IPS-15b (cell line): ENCODE data around the gene RGS7.
"Not testable (repeated sequence)": the region's sequence is repeated elsewhere in the genome, so short reads cannot be mapped to it uniquely, and the experiment has no call there.

Experiments used
- H3K27me3 ChIP-seq: one replicate; pipeline ENCODE4 v1.6.1; 2013; ENCODE audit warnings: low read length; ENCODE audit not compliant: control insufficient read depth, insufficient read depth
- H3K36me3 ChIP-seq: one replicate; pipeline ENCODE4 v1.6.1; 2013; ENCODE audit warnings: low read length; ENCODE audit not compliant: control insufficient read depth, insufficient read depth
- H3K4me1 ChIP-seq: one replicate; pipeline ENCODE4 v1.6.1; 2013; ENCODE audit warnings: mild to moderate bottlenecking, low read length; ENCODE audit not compliant: control insufficient read depth, insufficient read depth
- H3K4me3 ChIP-seq: one replicate; pipeline ENCODE4 v1.5.1; 2013; ENCODE audit warnings: low read depth, low read length
- H3K9ac ChIP-seq: one replicate; pipeline ENCODE4 v1.6.1; 2013; ENCODE audit warnings: low read depth, mild to moderate bottlenecking, low read length
- H3K9me3 ChIP-seq: one replicate; pipeline ENCODE4 v1.6.1; 2013; ENCODE audit warnings: mild to moderate bottlenecking, low read length; ENCODE audit not compliant: control insufficient read depth, insufficient read depth

The RGS7 gene

DNA sequence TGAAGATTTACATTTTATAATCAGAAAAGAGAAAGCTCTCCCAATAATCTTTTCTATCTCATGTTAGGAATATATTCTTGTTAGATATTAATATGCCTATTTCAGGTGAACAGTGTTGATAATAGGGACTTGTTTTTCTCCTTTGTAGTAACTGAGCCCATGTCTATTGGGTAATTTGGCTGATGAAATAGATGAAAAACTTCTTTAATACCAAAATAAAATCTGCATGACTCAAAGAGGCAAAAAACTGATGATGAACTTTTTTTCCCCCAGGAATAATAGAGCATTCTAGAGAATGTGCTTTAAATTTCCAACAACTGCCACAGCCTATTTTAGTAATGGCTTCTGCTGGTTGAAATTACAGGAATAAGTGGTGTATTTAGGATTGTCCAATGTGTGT lies 566.1 kb downstream of the RGS7 start:
- no peaks in the 10 kb centered on the region for H3K36me3 ChIP-seq
- no peak overlapping the region for H3K9ac ChIP-seq
- H3K27me3 ChIP-seq, result no peaks in the 10 kb centered on the region
- no peaks in the 10 kb centered on the region for H3K4me1 ChIP-seq
- no peaks in the 10 kb centered on the region for H3K9me3 ChIP-seq
- H3K4me3 ChIP-seq, result no peak overlapping the region

DNA sequence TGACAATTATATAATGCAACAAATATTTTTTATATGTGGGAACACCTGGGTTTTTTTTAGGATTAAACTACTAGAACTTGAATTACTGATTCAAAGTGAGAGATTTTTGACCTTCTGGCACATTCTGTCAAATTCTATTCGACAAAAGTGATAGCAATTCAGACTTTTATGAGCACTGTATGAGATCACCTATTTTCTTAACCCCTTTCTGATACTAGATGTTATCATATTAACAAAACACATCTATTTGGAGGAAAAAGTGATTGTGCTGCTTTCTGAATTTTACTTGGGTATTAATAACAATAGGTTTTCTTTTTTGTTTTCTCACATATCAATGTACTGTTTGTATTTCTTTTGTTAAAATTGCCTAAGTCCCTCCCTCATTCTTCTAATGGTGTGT lies 570.1 kb downstream of the RGS7 start:
- no peaks in the 10 kb centered on the region for H3K36me3 ChIP-seq
- H3K27me3 ChIP-seq, result no peaks in the 10 kb centered on the region
- no peak overlapping the region for H3K9ac ChIP-seq
- no peaks in the 10 kb centered on the region for H3K9me3 ChIP-seq
- H3K4me3 ChIP-seq, result no peak overlapping the region
- H3K4me1 ChIP-seq, result no peaks in the 10 kb centered on the region

DNA sequence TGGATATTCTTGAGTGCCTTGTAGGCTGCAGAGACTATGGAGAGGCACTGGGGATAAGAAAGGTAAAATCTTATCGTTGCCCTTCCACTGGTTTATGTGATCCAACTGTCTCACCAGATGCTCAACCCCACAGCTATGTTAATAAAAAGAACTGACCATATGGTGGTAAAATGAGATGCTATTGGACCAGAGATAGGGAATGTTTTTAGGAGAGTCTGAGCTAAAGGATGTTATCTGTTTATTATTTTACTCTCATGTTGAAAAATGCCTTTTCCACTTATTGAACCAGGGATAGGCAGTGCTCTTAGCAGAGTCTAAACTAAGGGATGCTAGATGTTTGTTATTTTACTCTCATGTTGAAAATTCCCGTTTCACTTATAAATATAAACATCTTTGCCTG lies 572.2 kb downstream of the RGS7 start:
- no peaks in the 10 kb centered on the region for H3K9me3 ChIP-seq
- H3K27me3 ChIP-seq, result no peaks in the 10 kb centered on the region
- H3K36me3 ChIP-seq, result no peaks in the 10 kb centered on the region
- no peaks in the 10 kb centered on the region for H3K4me1 ChIP-seq
- no peak overlapping the region for H3K4me3 ChIP-seq
- H3K9ac ChIP-seq, result no peak overlapping the region

DNA sequence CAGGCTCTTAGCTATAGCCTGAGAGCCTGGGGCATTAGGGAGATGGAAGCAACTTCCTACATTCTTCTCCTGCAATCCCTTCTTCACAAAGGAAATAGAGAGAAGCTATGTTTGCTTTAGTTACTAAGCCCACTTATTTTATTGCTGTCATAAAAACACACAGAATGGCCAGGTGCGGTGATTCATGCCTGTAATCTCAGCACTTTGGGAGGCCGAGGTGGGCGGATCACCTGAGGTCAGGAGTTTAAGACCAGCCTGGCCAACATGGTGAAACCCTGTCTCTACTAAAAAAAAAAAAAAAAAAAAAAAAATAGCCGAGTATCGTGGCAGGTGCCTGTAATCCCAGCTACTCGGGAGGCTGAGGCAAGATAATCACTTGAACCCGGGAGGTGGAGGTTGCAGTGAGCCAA lies 573.3 kb downstream of the RGS7 start:
- not testable (repeated sequence) for H3K4me1 ChIP-seq, H3K4me3 ChIP-seq, H3K27me3 ChIP-seq, H3K36me3 ChIP-seq, H3K9me3 ChIP-seq, H3K9ac ChIP-seq

DNA sequence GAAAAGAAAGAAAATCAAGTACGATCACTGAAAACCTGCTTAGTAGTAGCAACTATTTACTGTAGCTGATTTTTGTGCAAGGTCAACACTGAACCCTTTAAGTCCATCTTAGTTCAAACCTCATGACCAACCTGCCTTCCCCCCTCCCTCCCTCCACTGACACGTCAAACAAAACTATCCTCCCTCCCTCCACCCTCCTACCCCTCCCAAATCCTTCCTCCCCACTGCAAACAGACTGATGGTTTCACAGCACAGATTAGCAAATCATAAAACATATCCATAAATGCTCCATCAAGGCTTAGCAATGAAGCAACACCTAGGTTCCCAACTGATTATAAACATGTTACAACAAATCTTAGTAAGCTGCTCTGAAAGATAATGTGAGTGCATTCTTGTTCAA lies 580.8 kb downstream of the RGS7 start:
- no peaks in the 10 kb centered on the region for H3K36me3 ChIP-seq

DNA sequence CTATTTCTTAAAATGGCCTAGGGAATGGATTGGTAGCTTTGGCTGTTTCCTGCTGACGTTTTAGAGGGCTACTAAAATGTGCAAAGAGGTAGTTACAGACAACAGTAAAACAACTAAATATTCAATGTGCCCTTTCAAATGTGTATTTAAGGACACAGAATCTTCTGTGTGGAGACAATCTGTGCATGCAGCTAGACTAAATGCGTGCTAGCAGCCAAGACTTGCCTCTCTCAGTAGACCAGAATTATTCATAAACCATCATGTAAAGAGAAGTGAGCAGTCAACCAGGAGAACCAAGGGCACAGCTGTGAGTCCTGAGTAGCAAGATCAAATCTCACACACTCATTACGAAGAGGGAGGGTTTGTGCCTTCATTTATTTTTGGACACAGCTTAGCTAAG lies 584.9 kb downstream of the RGS7 start:
- H3K36me3 ChIP-seq, result no peaks in the 10 kb centered on the region

More for the DNA sequence above, 580.8 kb downstream of the RGS7 start:
- Histone ChIP-seq H3K4me1 (no peaks in the 10 kb centered on the region), H3K9me3 (no peaks in the 10 kb centered on the region), H3K9ac (no peak overlapping the region), H3K27me3 (no peaks in the 10 kb centered on the region), H3K4me3 (no peak overlapping the region)

DNA sequence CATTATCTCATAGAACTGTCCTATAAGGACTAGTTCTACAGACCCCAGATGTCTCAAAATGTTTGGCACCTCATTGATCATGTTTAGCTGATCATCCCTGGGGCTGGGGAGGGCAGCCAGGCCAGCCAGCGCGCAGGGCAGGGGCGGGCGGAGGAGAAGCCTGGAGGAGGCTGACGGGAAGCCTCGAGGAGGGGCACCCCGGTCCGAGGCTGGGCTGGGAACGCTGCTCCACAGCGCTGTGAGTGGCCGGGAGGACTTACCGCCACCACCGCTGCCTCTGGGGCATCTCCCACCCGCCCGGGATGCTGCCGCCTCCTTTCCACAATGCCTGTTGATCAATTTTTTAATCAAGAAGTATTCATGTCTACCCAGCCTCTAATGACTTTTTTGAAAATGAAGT lies 585.6 kb downstream of the RGS7 start:
- H3K36me3 ChIP-seq, result no peaks in the 10 kb centered on the region
- no peak overlapping the region for H3K9ac ChIP-seq
- H3K4me1 ChIP-seq, result no peaks in the 10 kb centered on the region
- H3K4me3 ChIP-seq, result no peak overlapping the region
- no peaks in the 10 kb centered on the region for H3K27me3 ChIP-seq
- no peaks in the 10 kb centered on the region for H3K9me3 ChIP-seq

More for the DNA sequence above, 584.9 kb downstream of the RGS7 start:
- Histone ChIP-seq H3K4me1 (no peaks in the 10 kb centered on the region), H3K9me3 (no peaks in the 10 kb centered on the region), H3K4me3 (no peak overlapping the region), H3K27me3 (no peaks in the 10 kb centered on the region), H3K9ac (no peak overlapping the region)

DNA sequence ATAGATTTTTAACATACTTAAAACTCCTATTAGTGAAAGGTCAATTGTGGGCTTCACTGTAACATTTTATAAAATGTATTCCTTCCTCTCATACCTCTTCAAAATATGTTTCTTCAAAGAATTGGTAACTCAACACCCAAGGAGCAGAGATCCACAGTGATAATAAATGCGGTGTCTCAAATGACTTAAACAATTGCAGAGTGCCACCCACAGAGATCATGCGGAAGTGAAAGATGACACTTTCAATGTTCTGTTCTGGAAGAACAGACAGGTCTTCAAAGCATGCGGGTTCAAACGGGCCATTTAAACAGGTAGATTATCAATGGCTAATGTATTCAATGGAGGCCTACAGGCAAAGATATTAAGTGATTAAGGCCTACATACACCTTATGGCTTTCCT lies 588.0 kb downstream of the RGS7 start:
- Histone ChIP-seq H3K4me1 (no peaks in the 10 kb centered on the region), H3K4me3 (no peak overlapping the region), H3K9ac (no peak overlapping the region), H3K36me3 (no peaks in the 10 kb centered on the region), H3K9me3 (no peaks in the 10 kb centered on the region), H3K27me3 (no peaks in the 10 kb centered on the region)

DNA sequence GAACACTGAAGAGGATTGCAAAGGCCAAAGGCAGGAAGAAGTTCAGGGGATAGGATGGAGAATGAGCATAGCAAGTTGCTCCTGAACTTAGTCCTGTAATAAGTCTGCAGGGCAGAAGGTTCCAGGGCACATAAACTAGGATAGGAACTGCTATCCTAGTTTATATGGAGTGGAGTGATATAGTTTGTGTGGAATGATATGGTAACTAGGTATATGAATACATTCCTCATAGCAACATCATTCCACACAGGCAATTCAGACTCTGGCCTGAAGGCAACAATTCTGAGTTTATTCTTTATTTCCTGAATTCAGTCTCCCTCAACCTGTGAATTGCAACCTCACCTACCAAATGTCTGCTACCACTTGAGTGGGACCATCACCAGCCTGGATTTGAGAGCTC lies 590.2 kb downstream of the RGS7 start:
- no peaks in the 10 kb centered on the region for H3K9me3 ChIP-seq
- H3K36me3 ChIP-seq, result no peaks in the 10 kb centered on the region
- no peak overlapping the region for H3K9ac ChIP-seq
- no peak overlapping the region for H3K4me3 ChIP-seq
- H3K4me1 ChIP-seq, result no peaks in the 10 kb centered on the region
- no peaks in the 10 kb centered on the region for H3K27me3 ChIP-seq

DNA sequence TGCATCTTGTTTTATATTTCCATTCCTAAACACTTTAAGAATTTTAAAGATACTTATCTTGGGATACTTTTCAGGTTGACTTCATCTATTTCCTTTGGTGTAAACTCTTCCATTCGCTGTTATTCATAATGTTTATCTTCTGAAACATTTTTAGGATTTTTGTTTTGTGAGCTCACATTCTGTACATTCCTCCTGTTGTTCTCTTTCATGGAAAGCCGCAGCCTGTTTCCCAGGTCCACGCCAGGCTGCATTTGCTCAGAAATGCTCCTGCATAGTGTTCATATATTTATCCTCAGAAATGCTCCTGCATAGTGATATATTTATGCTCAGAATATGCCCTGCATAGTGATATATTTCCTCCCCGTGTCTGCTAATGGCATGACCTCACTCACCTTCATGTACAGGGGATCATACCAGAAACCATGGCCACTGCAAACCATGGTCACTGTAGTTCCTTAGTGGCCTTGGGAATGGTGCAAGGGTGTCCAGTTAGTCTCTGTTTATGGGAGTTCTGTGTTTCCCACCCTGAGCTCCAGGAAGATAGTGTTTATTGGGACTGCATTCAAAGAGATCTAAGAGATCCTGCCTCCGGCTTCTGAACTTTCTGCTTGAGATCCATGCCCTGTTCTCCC lies 591.2 kb downstream of the RGS7 start:
- Histone ChIP-seq H3K4me1 (no peaks in the 10 kb centered on the region), H3K36me3 (no peaks in the 10 kb centered on the region), H3K9ac (no peak overlapping the region), H3K4me3 (no peak overlapping the region), H3K27me3 (no peaks in the 10 kb centered on the region), H3K9me3 (no peaks in the 10 kb centered on the region)

DNA sequence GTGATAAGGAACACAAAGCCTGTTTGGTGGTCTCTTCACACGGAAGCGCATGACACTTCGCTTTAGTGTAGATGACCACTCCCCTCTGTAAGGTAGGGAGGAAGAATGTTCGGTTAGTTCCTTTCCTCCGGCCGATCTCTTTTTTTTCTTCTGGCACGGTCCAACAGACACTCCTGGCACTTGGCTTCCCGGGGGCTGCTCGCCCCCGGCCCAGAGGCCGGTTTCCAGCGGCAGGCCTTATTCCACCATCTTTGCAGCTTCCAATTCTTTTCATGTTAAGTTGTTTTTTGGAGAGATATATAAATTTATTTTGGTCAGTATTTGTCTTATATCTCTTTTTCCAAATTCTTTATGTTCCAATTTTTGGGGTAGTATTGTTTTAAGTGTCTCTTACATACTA lies 593.2 kb downstream of the RGS7 start:
- no peaks in the 10 kb centered on the region for H3K4me1 ChIP-seq
- no peak overlapping the region for H3K4me3 ChIP-seq
- no peak overlapping the region for H3K9ac ChIP-seq
- no peaks in the 10 kb centered on the region for H3K27me3 ChIP-seq
- no peaks in the 10 kb centered on the region for H3K36me3 ChIP-seq
- no peaks in the 10 kb centered on the region for H3K9me3 ChIP-seq

DNA sequence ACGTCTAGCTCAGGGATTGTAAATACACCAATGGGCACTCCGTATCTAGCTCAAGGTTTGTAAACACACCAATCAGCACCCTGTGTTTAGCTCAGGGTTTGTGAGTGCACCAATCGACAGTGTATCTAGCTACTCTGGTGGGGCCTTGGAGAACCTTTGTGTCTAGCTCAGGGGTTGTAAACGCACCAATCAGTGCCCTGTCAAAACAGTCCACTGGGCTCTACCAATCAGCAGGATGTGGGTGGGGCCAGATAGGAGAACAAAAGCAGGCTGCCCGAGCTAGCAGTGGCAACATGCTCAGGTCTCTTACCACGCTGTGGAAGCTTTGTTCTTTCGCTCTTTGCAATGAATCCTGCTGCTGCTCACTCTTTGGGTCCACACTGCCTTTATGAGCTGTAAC lies 593.9 kb downstream of the RGS7 start:
- H3K4me3 ChIP-seq, H3K9me3 ChIP-seq, H3K27me3 ChIP-seq, H3K36me3 ChIP-seq, H3K4me1 ChIP-seq, H3K9ac ChIP-seq: not testable (repeated sequence)
